Fibroblast of pulmonary artery (primary cell): ENCODE results near the gene TMCC3.

Source experiments
- DNase-seq: peaks from one replicate; pipeline ENCODE4 v3.0.0-alpha.2; 2010; ENCODE audit warnings: low read depth
- H3K4me3 ChIP-seq: replicated peaks from 2 replicates; pipeline ENCODE4 v1.5.1; 2011; ENCODE audit warnings: low read depth, mild to moderate bottlenecking, control low read depth, low read length, moderate library complexity
- CTCF ChIP-seq: IDR thresholded peaks from 2 replicates; pipeline ENCODE4 v1.5.1; 2011; ENCODE audit warnings: mild to moderate bottlenecking, control low read depth, low read length, inconsistent platforms; ENCODE audit errors: missing control alignments

The TMCC3 gene

GRCh38 chr12:94535510-94535921 is 114.8 kb downstream of the TMCC3 start:
- no peak overlapping the region for H3K4me3 ChIP-seq
- TF ChIP-seq CTCF = no peak
- DNase-seq = no peak

- no peak overlapping the region for H3K4me3 ChIP-seq
- no peak for TF ChIP-seq CTCF
- no peak for DNase-seq
These were observed 115.4 kb downstream of the TMCC3 start for GRCh38 chr12:94534774-94535509.

- no peak overlapping the region for H3K4me3 ChIP-seq
- no peak for DNase-seq
- no peak for TF ChIP-seq CTCF
These were observed 116.1 kb downstream of the TMCC3 start for GRCh38 chr12:94534278-94534677.

GRCh38 chr12:94532490-94533422 is 117.6 kb downstream of the TMCC3 start:
- peak; percentile 81 for TF ChIP-seq CTCF
- DNase-seq = peak; percentile 78
- no peak overlapping the region for H3K4me3 ChIP-seq

- H3K4me3 ChIP-seq = no peak overlapping the region
- TF ChIP-seq CTCF = no peak
- no peak for DNase-seq
These were observed 119.1 kb downstream of the TMCC3 start for GRCh38 chr12:94531196-94531720.

GRCh38 chr12:94525951-94526350 is 124.4 kb downstream of the TMCC3 start:
- no peak for TF ChIP-seq CTCF
- DNase-seq = no peak
- no peak overlapping the region for H3K4me3 ChIP-seq
